Adipocyte (in vitro differentiated cells): ENCODE results near the gene PARN.
"Not testable (repeated sequence)": the region's sequence is repeated elsewhere in the genome, so short reads cannot be mapped to it uniquely, and the experiment has no call there.

Experiments used
- DNase-seq: peaks from one replicate; pipeline ENCODE4 v3.0.0-alpha.2; 2015; ENCODE audit warnings: low read depth
- H3K27me3 ChIP-seq: replicated peaks from 2 replicates; pipeline ENCODE4 v1.7.0; 2013; ENCODE audit warnings: mild to moderate bottlenecking, low read length, moderate library complexity; ENCODE audit not compliant: control insufficient read depth, insufficient read depth
- H3K36me3 ChIP-seq: 2 replicates; pipeline ENCODE4 v1.7.0; 2013; ENCODE audit warnings: low read length, mild to moderate bottlenecking, moderate library complexity; ENCODE audit not compliant: control insufficient read depth, insufficient read depth, severe bottlenecking
- H3K4me1 ChIP-seq: 2 replicates; pipeline ENCODE4 v1.7.0; 2013; ENCODE audit warnings: mild to moderate bottlenecking, low read length, moderate library complexity; ENCODE audit not compliant: control insufficient read depth, insufficient read depth
- H3K4me3 ChIP-seq: 2 replicates; pipeline ENCODE4 v1.7.0; 2013; ENCODE audit warnings: mild to moderate bottlenecking, low read length, moderate library complexity
- H3K9ac ChIP-seq: 2 replicates; pipeline ENCODE4 v1.7.0; 2013; ENCODE audit warnings: mild to moderate bottlenecking, low read length, moderate library complexity
- H3K9me3 ChIP-seq: 2 replicates; pipeline ENCODE4 v1.7.0; 2013; ENCODE audit warnings: mild to moderate bottlenecking, low read length, moderate library complexity; ENCODE audit not compliant: control insufficient read depth

Gene PARN

GRCh38 chr16:14545346-14545884 is 84.6 kb downstream of the PARN start:
- H3K4me3 ChIP-seq: no peak overlapping the region
- DNase-seq: no peak
- peaks cover 15% of the 10 kb centered on the region for H3K9me3 ChIP-seq

GRCh38 chr16:14544846-14545245 is 85.2 kb downstream of the PARN start:
- not testable (repeated sequence) for H3K9ac ChIP-seq, H3K4me3 ChIP-seq, H3K27me3 ChIP-seq, DNase-seq, H3K4me1 ChIP-seq
- Histone ChIP-seq H3K9me3 (peaks cover 15% of the 10 kb centered on the region), H3K36me3 (peaks cover 55% of the 10 kb centered on the region)

More at GRCh38 chr16:14545346-14545884, 84.6 kb downstream of the PARN start:
- Histone ChIP-seq H3K36me3 (peaks cover 58% of the 10 kb centered on the region), H3K27me3 (no peaks in the 10 kb centered on the region), H3K9ac (no peak overlapping the region), H3K4me1 (no peaks in the 10 kb centered on the region)

GRCh38 chr16:14539631-14540030 is 90.4 kb downstream of the PARN start:
- DNase-seq: peak; percentile 58
- Histone ChIP-seq H3K4me3 (no peak overlapping the region), H3K9me3 (peaks cover 15% of the 10 kb centered on the region), H3K4me1 (no peaks in the 10 kb centered on the region), H3K9ac (no peak overlapping the region), H3K27me3 (no peaks in the 10 kb centered on the region), H3K36me3 (peaks cover 37% of the 10 kb centered on the region)

GRCh38 chr16:14539156-14539555 is 90.9 kb downstream of the PARN start:
- Histone ChIP-seq H3K4me3 (no peak overlapping the region), H3K4me1 (no peaks in the 10 kb centered on the region), H3K9me3 (peaks cover 15% of the 10 kb centered on the region), H3K9ac (no peak overlapping the region), H3K36me3 (peaks cover 34% of the 10 kb centered on the region), H3K27me3 (no peaks in the 10 kb centered on the region)
- peak; percentile 7 for DNase-seq

GRCh38 chr16:14538604-14539003 is 91.5 kb downstream of the PARN start:
- no peak for DNase-seq
- Histone ChIP-seq H3K9me3 (peaks cover 15% of the 10 kb centered on the region), H3K36me3 (peaks cover 28% of the 10 kb centered on the region), H3K9ac (no peak overlapping the region), H3K4me3 (no peak overlapping the region), H3K27me3 (no peaks in the 10 kb centered on the region), H3K4me1 (no peaks in the 10 kb centered on the region)

GRCh38 chr16:14531613-14532012 is 98.4 kb downstream of the PARN start:
- Histone ChIP-seq H3K27me3 (no peaks in the 10 kb centered on the region), H3K4me3 (no peak overlapping the region), H3K9me3 (no peaks in the 10 kb centered on the region), H3K36me3 (no peaks in the 10 kb centered on the region), H3K9ac (no peak overlapping the region), H3K4me1 (peaks cover 27% of the 10 kb centered on the region)
- DNase-seq: no peak

DNA sequence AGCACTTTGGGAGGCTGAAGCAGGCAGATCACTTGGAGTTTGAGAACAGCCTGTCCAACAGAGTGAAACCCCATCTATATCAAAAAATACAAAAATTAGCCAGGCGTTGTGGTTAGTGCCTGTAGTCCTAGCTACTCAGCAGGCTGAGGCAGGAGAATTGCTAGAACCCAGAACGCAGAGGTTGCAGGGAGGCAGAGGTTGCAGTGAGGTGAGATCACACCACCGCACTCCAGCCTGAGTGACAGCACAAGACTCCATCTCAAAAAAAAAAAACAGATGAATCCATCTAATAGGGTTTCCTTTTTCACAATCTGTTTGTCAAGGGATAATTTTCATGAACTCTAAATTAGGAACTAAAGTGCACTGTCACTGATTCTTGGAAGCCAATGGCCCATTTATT is 99.0 kb downstream of the PARN start:
- Histone ChIP-seq H3K27me3 (no peaks in the 10 kb centered on the region), H3K9ac (no peak overlapping the region), H3K36me3 (no peaks in the 10 kb centered on the region), H3K4me1 (peaks cover 31% of the 10 kb centered on the region), H3K4me3 (no peak overlapping the region), H3K9me3 (no peaks in the 10 kb centered on the region)
- no peak for DNase-seq

DNA sequence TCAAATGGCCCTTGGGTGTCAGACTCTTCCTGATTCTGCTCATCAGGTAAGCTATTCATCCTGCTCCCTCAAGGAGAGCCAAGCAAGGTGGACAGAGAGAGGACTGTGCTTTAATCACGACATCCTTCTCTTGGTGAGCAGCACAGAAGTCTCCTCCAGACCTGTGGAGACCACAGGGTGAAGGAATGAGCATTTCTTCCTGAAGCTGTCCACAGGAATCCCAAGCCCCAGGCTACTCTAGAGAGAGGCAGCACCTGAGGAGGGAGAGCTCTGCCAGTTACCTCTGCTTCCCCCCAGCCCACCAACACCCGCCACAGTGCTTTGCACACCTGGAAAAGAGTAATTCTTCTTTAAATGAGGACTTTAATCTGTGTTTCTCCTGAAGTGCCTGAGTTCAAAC is 100.0 kb downstream of the PARN start:
- Histone ChIP-seq H3K36me3 (no peaks in the 10 kb centered on the region), H3K4me1 (peaks cover 36% of the 10 kb centered on the region), H3K9me3 (no peaks in the 10 kb centered on the region), H3K27me3 (no peaks in the 10 kb centered on the region), H3K4me3 (no peak overlapping the region), H3K9ac (no peak overlapping the region)
- no peak for DNase-seq

DNA sequence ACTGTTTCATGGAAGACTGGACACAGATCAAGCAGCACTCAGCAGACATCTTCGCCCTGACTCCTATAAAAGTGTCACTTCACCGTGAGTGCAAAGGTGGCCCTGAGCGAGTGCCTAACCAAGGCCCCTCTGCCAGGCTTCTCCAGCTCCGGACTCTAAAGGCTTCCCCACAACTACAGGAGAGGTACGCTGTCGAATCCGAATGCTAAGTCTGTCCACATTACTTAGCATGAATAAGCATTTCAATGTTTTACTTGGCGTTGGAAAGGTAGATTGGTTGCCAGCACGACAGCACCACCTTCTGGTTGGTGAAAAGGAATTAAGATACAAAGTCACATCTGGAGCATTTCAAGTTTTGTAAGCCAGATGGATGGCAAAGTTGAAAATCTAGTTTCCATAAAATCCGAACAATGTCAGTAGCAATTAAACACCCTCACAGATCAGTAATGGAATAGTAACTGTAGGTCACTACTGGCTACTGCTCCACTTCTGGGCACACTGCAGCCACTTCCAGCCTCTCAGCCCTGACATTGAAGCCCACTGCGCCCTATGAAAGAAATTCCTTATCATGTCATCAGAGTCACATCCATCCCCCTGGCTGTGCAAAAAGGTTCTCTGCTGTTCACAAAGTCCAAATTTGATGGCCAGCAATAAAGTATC is 100.9 kb downstream of the PARN start:
- H3K4me3 ChIP-seq: peak overlapping the region; percentile 68
- H3K27me3 ChIP-seq: no peaks in the 10 kb centered on the region
- no peaks in the 10 kb centered on the region for H3K36me3 ChIP-seq
- H3K9me3 ChIP-seq: no peaks in the 10 kb centered on the region
- peak; percentile 94 for DNase-seq
- H3K9ac ChIP-seq: peak overlapping the region; percentile 86
- H3K4me1 ChIP-seq: peaks cover 37% of the 10 kb centered on the region

GRCh38 chr16:14528306-14528705 is 101.8 kb downstream of the PARN start:
- Histone ChIP-seq H3K27me3 (no peaks in the 10 kb centered on the region), H3K36me3 (no peaks in the 10 kb centered on the region), H3K9ac (peak overlapping the region; percentile 86), H3K4me3 (peak overlapping the region; percentile 68), H3K4me1 (peaks cover 41% of the 10 kb centered on the region), H3K9me3 (no peaks in the 10 kb centered on the region)
- DNase-seq: peak; percentile 6

DNA sequence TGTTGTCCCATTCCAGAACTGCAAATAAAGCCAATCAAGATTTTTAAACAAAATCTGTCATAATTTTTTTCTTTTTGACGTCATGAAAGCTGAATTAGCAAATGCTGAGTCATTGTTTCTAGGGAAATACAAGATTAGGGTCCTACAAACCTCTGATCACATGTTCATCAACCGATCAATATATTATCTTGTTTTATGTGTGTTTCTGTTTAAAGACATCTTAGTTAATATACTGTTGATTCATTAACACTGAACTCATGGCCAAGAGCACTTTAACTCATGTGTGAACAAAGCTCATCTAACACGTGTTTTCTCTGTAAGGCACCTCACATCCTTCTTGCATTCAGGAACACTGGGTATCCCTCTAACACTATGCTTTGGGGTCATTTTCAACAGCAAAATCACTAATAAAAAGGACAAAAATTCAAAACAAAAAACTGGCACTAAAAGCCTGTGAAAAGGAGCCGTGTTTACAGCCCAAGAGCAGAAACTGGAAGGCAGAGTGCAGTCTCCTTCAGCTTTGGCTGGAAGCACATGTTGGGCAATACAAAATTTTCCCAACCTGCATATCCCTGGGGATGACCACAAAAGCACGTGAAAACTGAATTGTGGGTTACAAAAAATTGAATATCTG is 102.5 kb downstream of the PARN start:
- Histone ChIP-seq H3K36me3 (no peaks in the 10 kb centered on the region), H3K9me3 (no peaks in the 10 kb centered on the region), H3K27me3 (no peaks in the 10 kb centered on the region), H3K4me3 (peak overlapping the region; percentile 68), H3K4me1 (peaks cover 44% of the 10 kb centered on the region), H3K9ac (peak overlapping the region; percentile 86)
- DNase-seq: peak; percentile 76
